HG03045 (cell line): ENCODE measurements around the gene PPP1R13B.
A peak's percentile ranks its signal among the peaks of the same experiment; 100 is the strongest.
"Not testable (repeated sequence)": the region's sequence is repeated elsewhere in the genome, so short reads cannot be mapped to it uniquely, and the experiment has no call there.

Source experiments
- ATAC-seq: cut with Tn5 transposase; IDR thresholded peaks from one replicate; pipeline ENCODE4 v1.9.1; 2021; ENCODE audit warnings: mild to moderate bottlenecking, moderate library complexity; ENCODE audit not compliant: unreplicated experiment

PPP1R13B gene

DNA sequence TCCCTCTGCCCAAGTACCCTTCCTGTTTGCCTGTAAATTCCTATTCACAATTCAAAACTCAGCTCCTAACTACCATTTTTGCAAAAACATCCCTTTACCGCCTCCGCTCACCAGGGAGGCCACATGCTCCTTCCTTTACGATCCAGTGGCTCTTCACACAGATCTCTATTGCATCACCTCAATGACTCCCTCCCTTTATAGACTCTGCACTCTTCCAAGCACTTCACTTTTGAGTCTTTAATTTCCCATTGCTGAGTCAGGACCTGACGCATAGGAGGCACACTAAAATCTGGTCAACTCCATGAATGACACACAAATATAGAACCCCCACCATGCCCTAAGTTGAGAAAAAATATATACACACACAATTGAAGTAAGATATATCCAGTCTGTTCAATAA lies 45.9 kb downstream of the PPP1R13B start:
- ATAC-seq, result no peak

GRCh38 chr14:103793192-103793591 lies 54.2 kb downstream of the PPP1R13B start:
- not testable (repeated sequence) for ATAC-seq

DNA sequence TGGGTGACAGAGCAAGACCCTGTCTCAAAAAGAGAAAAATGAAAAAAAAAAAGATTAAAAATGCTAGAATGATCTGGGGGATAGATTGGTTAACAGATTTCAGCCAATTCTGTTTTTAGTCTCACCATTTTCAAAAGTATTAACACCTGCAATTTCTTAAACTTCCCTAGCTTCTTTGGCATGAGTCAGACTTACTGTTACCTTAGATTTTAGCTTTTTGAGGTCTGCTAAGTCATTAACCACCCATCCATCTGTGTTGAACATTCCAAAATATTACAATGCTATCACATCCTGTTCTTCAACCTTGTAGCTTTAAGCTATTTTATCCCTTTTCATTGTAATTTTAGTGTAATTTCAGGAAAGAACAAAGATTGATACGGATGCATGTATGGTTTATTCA lies 59.3 kb downstream of the PPP1R13B start:
- ATAC-seq, result no peak

DNA sequence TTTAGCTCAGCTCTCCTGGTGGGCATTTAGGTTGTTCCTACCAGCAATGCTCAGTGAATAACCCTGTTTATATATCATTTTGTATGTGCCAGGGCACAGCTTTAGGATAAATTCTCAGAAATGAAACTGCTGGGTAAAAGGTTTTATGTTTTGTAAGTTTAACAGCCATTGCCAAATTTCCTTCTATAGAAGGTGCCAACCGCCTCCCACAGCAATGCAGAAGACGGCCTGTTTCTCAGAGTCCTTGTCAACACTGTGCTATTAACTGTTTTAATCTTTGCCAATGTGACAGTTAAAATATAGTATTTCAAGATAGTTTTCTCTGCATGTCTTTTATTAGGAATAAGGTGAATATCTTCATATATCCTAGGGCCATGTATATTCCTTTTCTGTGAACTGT lies 65.0 kb downstream of the PPP1R13B start:
- no peak for ATAC-seq

DNA sequence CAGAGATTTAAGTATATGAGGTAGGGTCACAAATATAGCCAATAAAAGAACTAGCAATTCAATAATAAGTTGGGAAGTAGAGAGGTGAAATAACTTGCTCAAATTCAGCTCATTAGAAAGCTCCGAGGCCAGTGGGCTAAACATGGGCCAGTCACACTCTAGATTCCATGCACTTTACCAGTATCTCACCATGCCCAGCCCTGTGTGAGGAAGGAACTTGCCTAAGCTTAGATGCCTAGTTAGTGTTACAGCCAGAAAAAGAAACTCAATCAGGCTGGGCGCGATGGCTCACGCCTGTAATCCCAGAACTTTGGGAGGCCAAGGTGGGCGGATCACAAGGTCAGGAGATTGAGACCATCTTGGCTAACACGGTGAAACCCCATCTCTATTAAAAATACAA lies 71.1 kb downstream of the PPP1R13B start:
- not testable (repeated sequence) for ATAC-seq

- no peak for ATAC-seq
Measured at GRCh38 chr14:103775506-103775905, 71.9 kb downstream of the PPP1R13B start.

GRCh38 chr14:103773521-103773920 lies 73.9 kb downstream of the PPP1R13B start:
- no peak for ATAC-seq

DNA sequence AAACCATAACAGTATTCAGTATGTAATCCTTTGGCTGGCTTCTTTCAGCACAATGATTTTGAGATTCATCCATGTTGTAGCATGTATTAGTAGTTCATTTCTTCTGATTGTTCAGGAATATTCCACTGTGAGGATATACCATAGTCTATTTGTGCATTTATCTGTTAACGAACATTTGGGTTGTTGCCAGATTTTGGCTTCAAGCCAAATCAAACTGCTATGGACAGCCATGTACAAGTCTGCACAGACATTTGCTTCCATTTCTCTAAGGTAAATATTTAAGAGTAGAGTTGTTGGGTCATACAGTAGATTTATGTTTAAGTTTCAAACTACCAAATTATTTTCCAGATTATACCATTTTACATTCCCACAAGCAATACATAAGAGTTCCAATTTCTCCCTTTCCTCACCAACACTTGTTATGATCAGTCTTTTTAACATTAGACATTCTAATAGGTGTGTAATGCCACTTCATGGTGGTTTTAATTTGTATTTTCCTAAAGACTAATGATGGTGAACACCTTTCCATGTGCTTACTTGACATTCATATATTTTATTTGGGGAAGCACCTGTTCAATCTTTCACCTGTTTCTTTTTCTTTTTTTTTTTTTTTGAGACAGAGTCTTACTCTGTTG lies 75.2 kb downstream of the PPP1R13B start:
- no peak for ATAC-seq

GRCh38 chr14:103770902-103771301 lies 76.5 kb downstream of the PPP1R13B start:
- ATAC-seq, result no peak

DNA sequence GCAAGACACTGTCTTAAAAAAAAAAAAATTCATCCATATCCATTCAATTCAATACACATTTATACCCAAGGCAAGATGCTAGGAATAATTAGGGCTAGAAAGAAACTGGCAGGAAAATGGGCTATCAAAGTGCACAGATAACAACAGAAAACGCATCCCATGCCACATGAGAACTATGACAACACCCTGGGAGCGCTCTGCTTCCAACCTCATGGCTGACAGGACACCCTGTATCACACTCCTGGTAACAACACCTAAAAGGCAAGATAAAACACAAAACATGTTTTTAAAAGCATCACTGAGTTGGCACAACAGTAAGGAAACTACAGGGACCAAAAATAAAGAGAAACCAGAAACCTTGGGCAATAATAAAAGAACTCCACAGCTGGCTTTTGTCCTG lies 76.9 kb downstream of the PPP1R13B start:
- ATAC-seq, result no peak

DNA sequence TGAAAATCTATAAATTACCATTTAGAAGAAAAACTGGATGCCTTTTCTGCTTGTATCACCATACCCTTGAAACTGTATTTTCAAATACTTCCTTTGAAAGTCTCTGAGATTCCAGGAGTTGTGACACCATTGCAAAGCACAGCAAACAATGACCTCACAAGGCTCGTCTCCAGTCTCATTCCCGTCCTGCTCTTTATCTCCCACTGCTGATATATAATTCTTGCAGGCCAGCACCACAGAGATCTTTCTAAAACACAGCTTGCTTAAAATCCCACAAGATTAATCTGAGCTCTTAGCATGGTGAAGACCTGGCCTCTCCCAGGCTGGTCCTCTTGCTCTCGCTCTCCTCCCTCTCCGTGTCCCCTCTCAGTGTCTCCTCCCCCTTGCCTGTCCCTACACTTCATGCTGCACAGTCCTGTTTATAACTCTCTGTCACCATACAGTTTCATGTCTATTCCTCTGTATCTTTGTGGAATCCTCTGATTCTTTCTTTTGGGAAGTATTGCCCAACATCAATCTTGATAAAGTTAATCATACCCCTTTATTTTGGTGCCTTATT lies 80.0 kb downstream of the PPP1R13B start:
- no peak for ATAC-seq

DNA sequence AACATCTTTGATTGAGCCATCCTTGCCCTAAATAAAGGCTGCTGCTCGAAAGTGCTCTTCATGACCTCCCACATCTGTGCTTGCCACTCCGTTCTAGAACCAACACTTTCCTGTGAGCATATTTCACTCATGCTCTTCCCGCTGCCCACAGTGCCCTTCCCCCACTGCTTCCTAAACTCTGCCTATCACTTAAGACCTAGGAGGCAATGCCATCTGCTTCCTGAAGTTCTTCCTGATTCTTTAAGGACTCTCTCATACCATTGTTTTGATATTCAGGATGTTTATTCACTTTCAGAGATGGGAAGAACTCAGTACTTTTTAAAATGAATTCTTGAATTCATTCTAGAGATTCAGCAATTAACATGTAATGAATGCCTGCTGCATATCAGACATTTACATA lies 81.8 kb downstream of the PPP1R13B start:
- no peak for ATAC-seq

DNA sequence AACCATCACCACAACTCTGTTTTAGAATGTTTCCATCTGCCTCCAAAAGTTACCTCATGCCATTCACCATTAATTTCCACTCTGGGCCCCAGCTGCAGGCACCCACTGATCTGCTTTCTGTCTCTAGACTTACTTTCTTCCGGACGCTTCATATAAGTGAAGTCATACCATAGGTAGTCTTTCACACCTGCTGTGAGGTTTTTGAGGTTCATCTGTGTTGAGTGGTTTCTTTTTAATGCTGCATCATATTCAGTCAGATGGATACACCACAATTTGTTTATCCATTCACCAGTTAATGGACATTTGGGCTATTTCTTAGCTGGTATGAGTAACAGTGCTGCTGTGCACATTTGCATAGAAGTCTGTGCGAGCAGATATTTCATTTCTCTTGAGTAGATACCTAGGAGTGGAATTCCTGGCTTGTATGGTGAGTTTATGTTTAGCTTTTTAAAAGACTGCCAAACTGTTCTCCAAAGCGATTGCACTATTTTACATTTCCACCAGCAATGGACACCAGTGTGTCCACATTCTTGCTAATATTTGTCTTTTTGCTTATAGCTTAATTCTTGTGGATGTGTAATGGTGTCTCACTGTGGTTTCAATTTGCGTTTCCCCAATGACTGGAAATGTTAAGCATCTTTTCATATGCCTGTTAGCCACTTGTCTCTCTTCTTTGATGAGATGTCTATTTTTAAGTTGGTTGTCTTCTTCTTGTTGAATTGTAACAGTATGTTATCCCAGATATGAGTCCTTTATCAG lies 83.5 kb downstream of the PPP1R13B start:
- peak; percentile 77 for ATAC-seq

DNA sequence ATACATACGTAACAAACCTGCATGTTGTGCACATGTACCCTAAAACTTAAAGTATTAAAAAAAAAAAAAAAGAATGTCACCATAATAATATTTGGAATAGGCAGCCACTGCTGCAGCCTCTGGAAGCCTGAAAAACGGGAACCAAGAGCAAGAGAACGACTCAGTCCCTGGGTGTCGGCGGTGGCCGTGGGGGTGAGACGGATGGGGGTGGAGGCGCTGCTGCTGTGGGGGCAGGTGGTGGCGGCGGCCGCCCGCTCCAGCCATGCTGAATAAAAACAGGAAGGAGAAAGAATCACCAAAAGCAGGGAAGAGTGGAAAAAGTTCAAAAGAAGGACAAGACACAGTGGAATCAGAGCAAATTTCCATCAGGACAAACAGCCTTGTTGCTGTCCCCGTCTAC lies 84.8 kb downstream of the PPP1R13B start:
- ATAC-seq, result no peak

- ATAC-seq, result no peak
Measured at GRCh38 chr14:103762036-103762435, 85.3 kb downstream of the PPP1R13B start.

DNA sequence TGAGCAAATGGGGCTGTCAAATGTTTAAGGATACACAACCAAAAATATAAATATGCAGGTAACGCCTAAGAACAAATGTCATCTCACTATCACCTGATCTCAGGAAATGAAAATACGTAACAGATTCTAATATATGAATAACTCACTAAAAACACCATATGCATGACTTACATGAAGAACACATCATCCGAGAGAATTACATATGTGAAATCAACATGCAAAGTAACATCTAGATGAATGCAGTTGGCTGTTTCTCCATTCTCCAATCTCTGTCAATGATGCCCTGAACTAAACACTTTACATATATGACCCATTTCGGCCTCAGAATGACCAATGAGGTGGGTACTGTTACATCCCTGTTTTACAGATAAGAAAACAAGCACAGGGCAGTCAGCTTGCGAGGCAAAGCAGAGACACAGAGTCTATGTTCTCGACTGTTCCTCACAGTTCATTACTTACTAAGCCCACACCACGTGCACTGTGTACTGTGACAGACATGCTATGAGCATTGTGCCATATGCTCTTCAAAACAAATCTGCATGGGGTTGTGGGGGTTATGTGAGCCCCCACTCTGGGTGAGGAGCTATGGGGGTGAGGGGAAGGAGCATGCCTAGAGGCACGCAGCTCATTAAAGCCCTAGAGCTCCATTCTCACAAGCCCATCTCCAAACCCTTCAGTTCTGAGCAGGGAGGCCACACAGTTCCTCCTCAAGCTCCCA lies 89.2 kb downstream of the PPP1R13B start:
- no peak for ATAC-seq

DNA sequence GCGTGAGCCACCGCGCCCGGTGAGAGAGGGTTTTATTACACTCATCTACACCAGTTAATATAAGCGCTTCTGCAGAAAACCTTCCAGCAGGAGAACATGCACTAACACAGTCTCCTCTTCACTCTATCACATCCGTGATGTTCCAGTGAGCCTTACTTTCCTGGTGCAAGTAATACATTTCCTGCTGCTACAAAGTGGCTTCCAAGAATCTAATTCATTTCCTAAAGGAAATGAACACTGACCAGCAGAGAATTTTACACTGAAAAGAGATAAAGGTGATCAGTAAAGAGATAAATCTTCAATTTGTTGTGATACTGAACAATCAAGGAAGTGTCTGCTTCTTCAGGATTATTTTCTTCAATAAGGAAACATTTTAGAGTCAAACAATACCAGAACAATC lies 92.3 kb downstream of the PPP1R13B start:
- ATAC-seq, result no peak

DNA sequence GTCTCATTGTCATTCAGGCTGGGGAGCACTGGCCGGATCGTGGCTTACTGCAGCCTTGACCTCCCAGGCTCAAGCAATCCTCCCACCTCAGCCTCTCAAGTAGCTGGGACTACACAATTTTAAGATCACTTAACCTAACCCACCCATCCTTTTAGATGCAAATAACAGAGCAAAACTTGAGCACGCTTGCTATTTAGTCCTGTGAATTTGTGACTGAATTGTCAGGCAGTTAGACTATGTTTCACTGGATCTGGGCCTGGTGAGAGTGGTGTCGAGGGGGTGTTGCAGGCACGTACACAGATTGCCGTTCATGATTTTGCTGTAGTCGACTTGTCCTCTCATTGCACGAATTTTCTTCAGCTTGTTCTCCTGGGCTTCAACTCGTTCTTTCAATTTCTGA lies 93.6 kb downstream of the PPP1R13B start:
- no peak for ATAC-seq

DNA sequence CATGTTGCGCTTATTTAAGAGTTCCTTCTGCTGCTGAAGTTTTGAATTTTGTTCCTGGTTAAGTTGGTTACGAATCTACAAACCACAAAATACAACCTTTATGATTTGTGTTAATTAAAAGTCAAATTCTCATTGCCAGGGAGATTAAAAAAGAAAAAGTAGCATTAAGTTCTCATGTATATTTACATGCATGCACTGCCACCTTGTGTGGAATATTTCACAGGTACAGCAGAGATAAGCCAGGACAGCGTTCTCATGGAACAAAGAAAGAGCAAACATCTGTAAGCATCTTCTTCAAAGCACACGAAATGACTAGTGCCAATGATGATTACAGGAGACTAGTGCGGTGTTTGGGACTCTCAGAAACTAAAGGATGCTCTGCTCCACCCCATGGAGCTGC lies 97.5 kb downstream of the PPP1R13B start:
- ATAC-seq, result no peak

DNA sequence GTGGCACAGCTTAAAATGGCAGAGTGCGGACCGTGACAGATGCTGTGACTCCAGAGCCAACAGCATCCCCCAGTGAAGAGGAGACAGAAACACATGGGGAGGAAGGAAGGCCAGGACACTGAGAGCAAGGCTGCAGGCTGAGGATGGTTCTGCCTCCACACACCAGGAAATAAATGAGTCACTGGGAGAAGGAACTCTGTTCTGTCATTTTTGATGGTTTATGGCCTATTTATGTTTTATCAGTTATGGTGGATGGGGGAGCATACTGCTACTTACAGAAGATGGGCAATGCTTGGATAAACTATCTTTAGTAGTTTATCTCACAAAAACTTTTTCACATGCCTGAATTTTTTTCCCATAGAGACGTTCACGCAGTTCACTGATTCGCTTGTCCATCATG lies 97.9 kb downstream of the PPP1R13B start:
- ATAC-seq, result no peak

- ATAC-seq, result no peak
Measured at GRCh38 chr14:103748534-103748857, 98.9 kb downstream of the PPP1R13B start.

- no peak for ATAC-seq
Measured at GRCh38 chr14:103746701-103747100, 100.7 kb downstream of the PPP1R13B start.
